GM12801 (cell line): ENCODE results near the gene FOXL3.

Experiments
- TF ChIP-seq, protein P1 (sequence below): IDR thresholded peaks from one replicate; pipeline ENCODE4 v1.5.1; 2011; ENCODE audit warnings: control low read depth; ENCODE audit not compliant: insufficient read length; ENCODE audit errors: extremely low read depth

The FOXL3 gene

GRCh38 chr7:302054-302992 lies 12.4 kb downstream of the FOXL3 start:
- TF ChIP-seq, protein P1, sequence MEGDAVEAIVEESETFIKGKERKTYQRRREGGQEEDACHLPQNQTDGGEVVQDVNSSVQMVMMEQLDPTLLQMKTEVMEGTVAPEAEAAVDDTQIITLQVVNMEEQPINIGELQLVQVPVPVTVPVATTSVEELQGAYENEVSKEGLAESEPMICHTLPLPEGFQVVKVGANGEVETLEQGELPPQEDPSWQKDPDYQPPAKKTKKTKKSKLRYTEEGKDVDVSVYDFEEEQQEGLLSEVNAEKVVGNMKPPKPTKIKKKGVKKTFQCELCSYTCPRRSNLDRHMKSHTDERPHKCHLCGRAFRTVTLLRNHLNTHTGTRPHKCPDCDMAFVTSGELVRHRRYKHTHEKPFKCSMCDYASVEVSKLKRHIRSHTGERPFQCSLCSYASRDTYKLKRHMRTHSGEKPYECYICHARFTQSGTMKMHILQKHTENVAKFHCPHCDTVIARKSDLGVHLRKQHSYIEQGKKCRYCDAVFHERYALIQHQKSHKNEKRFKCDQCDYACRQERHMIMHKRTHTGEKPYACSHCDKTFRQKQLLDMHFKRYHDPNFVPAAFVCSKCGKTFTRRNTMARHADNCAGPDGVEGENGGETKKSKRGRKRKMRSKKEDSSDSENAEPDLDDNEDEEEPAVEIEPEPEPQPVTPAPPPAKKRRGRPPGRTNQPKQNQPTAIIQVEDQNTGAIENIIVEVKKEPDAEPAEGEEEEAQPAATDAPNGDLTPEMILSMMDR = no peak

- TF ChIP-seq, protein P1 = no peak
Measured at GRCh38 chr7:303425-303824, 13.5 kb downstream of the FOXL3 start.

DNA sequence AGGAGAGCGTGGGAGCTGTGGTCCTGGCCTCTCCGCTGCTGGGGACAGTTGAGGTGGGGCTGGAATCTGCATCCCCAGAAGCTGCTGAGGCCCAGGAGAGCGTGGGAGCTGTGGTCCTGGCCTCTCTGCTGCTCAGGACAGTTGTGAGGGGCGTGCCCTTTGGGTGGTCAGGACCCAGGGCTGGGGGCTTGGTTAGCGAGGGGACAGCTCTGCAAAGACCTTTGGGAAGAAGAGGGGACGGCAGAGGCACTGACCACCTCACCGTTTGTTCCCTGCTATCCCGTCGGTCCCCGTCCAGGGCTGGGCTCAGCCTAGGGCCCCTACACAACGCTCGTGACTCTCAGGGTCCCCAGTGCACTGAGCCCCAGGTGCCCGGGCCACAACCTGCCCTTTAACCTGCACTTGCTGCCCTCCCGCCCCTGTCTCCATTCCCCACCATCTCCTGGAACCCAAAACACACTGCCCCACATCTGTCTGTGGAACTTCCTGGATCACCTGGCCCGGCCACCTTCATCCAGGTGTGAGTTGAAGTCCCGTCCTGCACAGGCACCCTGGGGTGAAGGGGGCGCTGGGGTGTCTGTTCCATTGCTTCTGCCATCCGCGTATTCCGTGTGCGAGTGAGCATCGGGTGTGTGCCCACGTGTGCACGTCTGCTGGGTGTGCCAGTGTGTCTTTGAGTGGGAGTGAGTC lies 14.1 kb downstream of the FOXL3 start:
- TF ChIP-seq, protein P1 = no peak

DNA sequence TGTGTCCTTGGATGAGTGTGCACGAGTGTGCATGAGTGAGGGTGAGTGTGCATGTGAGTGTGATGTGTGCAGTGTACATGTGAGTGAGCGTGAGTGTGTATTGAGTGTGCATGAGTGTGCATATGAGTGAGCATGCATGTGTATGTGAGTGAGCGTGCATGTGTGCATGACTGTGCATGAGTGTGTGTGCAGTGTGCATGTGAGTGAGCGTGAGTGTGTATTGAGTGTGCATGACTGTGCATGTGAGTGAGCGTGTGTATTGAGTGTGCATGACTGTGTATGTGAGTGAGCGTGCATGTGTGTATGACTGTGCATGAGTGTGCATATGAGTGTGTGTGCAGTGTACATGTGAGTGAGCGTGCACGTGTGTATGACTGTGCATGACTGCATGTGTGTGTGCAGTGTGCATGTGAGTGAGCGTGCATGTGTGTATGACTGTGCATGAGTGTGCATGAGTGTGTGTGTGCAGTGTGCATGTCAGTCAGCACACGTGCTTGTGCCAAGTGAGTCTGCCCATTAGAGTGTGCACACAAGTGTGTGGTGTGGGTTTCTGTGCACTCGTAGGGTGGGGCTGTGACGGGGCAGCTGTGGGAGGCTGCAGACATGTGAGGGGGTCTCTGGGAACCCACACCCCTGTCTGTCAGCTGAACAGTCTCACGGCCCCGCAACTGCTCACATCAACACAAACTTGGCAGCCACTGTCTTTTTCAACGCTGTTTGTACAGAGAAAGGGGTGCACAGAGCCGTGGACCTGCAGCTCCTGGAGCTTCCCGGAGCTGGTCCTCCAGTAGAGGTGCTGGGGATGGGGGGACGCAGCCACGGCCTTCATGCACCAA lies 14.8 kb downstream of the FOXL3 start:
- TF ChIP-seq, protein P1 = no peak

GRCh38 chr7:305410-306151 lies 15.6 kb downstream of the FOXL3 start:
- TF ChIP-seq, protein P1 = no peak

- TF ChIP-seq, protein P1 = no peak
Measured at GRCh38 chr7:307970-308369, 18.0 kb downstream of the FOXL3 start.
